ENCODE results near the gene ATP8B4. TPM values are rescaled to one million over a fixed set of nuclear protein-coding genes. Genes with fewer than 3 reads are reported as not detected.

Gene ATP8B4
- polyA plus RNA-seq, 1 of the 3 experiments (the other 2 are of a cell fraction): 0.03 TPM

DNA sequence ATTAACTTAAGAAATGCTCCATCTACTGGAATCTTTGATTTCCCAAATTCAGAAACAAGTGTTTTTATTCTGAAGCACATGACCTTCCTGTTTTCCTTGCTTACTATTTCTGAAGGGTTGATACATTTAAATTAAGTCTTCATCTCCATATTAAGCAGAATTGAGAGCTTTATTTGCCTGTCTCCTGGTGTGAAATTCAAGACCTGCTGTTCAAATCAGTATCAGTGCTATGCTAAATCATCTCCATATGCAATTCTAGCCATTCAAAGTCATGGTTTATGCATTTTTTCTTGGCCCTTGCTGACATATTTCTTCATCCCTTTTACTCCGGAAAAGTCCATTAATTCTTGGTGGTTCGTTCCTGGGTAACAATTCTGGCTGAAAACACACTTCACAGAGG, 195.4 kb downstream of the ATP8B4 start:
- no peak overlapping the region for H3K9ac ChIP-seq
- H3K9me2 ChIP-seq: no peaks in the 10 kb centered on the region
- no peaks in the 10 kb centered on the region for H3K9me3 ChIP-seq
- H3K27me3 ChIP-seq (ENCODE audit: insufficient read depth): no peaks in the 10 kb centered on the region
- H3F3A ChIP-seq (replicated peaks; ENCODE audit: insufficient read depth): no peaks in the 10 kb centered on the region
- ChIA-PET POLR2A (no interaction called here), CTCF (no interaction called here)
- H3K79me2 ChIP-seq (ENCODE audit: insufficient read depth): no peaks in the 10 kb centered on the region
- H3K36me3 ChIP-seq (replicated peaks in 1 of 2; ENCODE audit: control insufficient read depth in 1 of 2, insufficient read depth in 2 of 2, low read length in 1 of 2): no peaks in the 10 kb centered on the region
- no peak overlapping the region for H2AFZ ChIP-seq (ENCODE audit: low read depth)
- no peak overlapping the region for H3K4me2 ChIP-seq
- 55% methylated on average over 2 of the region's 2 CpGs for WGBS (ENCODE audit: low lambda C conversion rate)
- no peak for DNase-seq
- TF ChIP-seq JUND (IDR thresholded peaks at IDR 0.05) (no peak), RAD21 (IDR thresholded peaks at IDR 0.05; ENCODE audit: low read length) (no peak), GABPA (IDR thresholded peaks at IDR 0.05; ENCODE audit: low read depth) (no peak), NFIC (IDR thresholded peaks at IDR 0.05; ENCODE audit: borderline replicate concordance) (no peak), ELF1 (IDR thresholded peaks at IDR 0.05) (no peak), POLR2AphosphoS5 (IDR thresholded peaks at IDR 0.05; ENCODE audit: low read depth, low read length) (no peak)
- H4K20me1 ChIP-seq (ENCODE audit: insufficient read depth): no peaks in the 10 kb centered on the region
- no peak overlapping the region for H3K4me3 ChIP-seq (ENCODE audit: low read depth in 2 of 2, low read length in 1 of 2)
- H3K27ac ChIP-seq (ENCODE audit: low read depth in 2 of 2, low read length in 1 of 2): no peak overlapping the region
- H3K4me1 ChIP-seq (ENCODE audit: control insufficient read depth in 1 of 2, insufficient read depth in 2 of 2, low read depth in 1 of 2, low read length in 1 of 2): no peaks in the 10 kb centered on the region

GRCh38 chr15:49919034-49919433, 200.0 kb downstream of the ATP8B4 start:
- no peaks in the 10 kb centered on the region for H4K20me1 ChIP-seq (ENCODE audit: insufficient read depth)
- ChIA-PET CTCF (no interaction called here), POLR2A (no interaction called here)
- H3K4me1 ChIP-seq (ENCODE audit: control insufficient read depth in 1 of 2, insufficient read depth in 2 of 2, low read depth in 1 of 2, low read length in 1 of 2): no peaks in the 10 kb centered on the region
- no peak overlapping the region for H2AFZ ChIP-seq (ENCODE audit: low read depth)
- no peaks in the 10 kb centered on the region for H3K9me3 ChIP-seq
- no peak for DNase-seq
- H3F3A ChIP-seq (replicated peaks; ENCODE audit: insufficient read depth): no peaks in the 10 kb centered on the region
- no peak overlapping the region for H3K4me2 ChIP-seq
- H3K36me3 ChIP-seq (replicated peaks in 1 of 2; ENCODE audit: control insufficient read depth in 1 of 2, insufficient read depth in 2 of 2, low read length in 1 of 2): no peaks in the 10 kb centered on the region
- H3K27me3 ChIP-seq (ENCODE audit: insufficient read depth): no peaks in the 10 kb centered on the region
- no peak for TF ChIP-seq TEAD4 (IDR thresholded peaks at IDR 0.05; ENCODE audit: borderline replicate concordance, insufficient read depth)
- TF ChIP-seq POLR2AphosphoS5 (IDR thresholded peaks at IDR 0.05; ENCODE audit: low read depth, low read length): no peak
- WGBS (ENCODE audit: low lambda C conversion rate): 66% methylated on average over 2 of the region's 2 CpGs
- H3K4me3 ChIP-seq (ENCODE audit: low read depth in 2 of 2, low read length in 1 of 2): no peak overlapping the region
- no peaks in the 10 kb centered on the region for H3K9me2 ChIP-seq
- no peaks in the 10 kb centered on the region for H3K79me2 ChIP-seq (ENCODE audit: insufficient read depth)
- H3K9ac ChIP-seq: no peak overlapping the region
- no peak overlapping the region for H3K27ac ChIP-seq (ENCODE audit: low read depth in 2 of 2, low read length in 1 of 2)

- TF ChIP-seq, protein P1, sequence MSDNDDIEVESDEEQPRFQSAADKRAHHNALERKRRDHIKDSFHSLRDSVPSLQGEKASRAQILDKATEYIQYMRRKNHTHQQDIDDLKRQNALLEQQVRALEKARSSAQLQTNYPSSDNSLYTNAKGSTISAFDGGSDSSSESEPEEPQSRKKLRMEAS (IDR thresholded peaks at IDR 0.05; ENCODE audit: low read depth): no peak
- no peak for TF ChIP-seq CHD2 (IDR thresholded peaks at IDR 0.05; ENCODE audit: low read length, partially characterized antibody)
- 8% methylated on average over 1 of the region's 1 CpG for WGBS (ENCODE audit: low lambda C conversion rate)
- Histone ChIP-seq H3K9ac (no peak overlapping the region), H3K9me3 (no peaks in the 10 kb centered on the region), H3K27me3 (ENCODE audit: insufficient read depth) (no peaks in the 10 kb centered on the region), H4K20me1 (ENCODE audit: insufficient read depth) (no peaks in the 10 kb centered on the region), H3K4me1 (ENCODE audit: control insufficient read depth in 1 of 2, insufficient read depth in 2 of 2, low read depth in 1 of 2, low read length in 1 of 2) (no peaks in the 10 kb centered on the region), H3K36me3 (replicated peaks in 1 of 2; ENCODE audit: control insufficient read depth in 1 of 2, insufficient read depth in 2 of 2, low read length in 1 of 2) (no peaks in the 10 kb centered on the region), H3K79me2 (ENCODE audit: insufficient read depth) (no peaks in the 10 kb centered on the region), H3F3A (replicated peaks; ENCODE audit: insufficient read depth) (no peaks in the 10 kb centered on the region), H3K27ac (ENCODE audit: low read depth in 2 of 2, low read length in 1 of 2) (no peak overlapping the region), H2AFZ (ENCODE audit: low read depth) (no peak overlapping the region), H3K4me2 (no peak overlapping the region), H3K9me2 (no peaks in the 10 kb centered on the region), H3K4me3 (ENCODE audit: low read depth in 2 of 2, low read length in 1 of 2) (no peak overlapping the region)
- ChIA-PET CTCF (no interaction called here), POLR2A (no interaction called here)
- DNase-seq: no peak
Observed at GRCh38 chr15:49918121-49918520, 200.9 kb downstream of the ATP8B4 start.

Measured in SK-N-SH (cell line).